WERI-Rb-1 (cell line): Measurements from ENCODE around the gene SERTM2.
"Not testable (repeated sequence)": the region's sequence is repeated elsewhere in the genome, so short reads cannot be mapped to it uniquely, and the experiment has no call there.

Source experiments
- DNase-seq: peaks from one replicate; pipeline ENCODE4 v3.0.0-alpha.2; 2020
- H3K27ac ChIP-seq: fragments of 250-450 bp; sonication (Bioruptor Pico); 2 replicates; pipeline ENCODE4 v1.5.1; 2020; ENCODE audit warnings: mild to moderate bottlenecking, moderate library complexity
- H3K27me3 ChIP-seq: fragments of 250-450 bp; sonication (Bioruptor Pico); 2 replicates; pipeline ENCODE4 v1.5.1; 2021; ENCODE audit warnings: mild to moderate bottlenecking, low read depth, moderate library complexity; ENCODE audit not compliant: insufficient read depth, severe bottlenecking
- H3K36me3 ChIP-seq: fragments of 250-450 bp; sonication (Bioruptor Pico); 2 replicates; pipeline ENCODE4 v1.5.1; 2020; ENCODE audit warnings: mild to moderate bottlenecking, moderate library complexity
- H3K4me3 ChIP-seq: 2 replicates; pipeline ENCODE4 v1.5.1; 2011; ENCODE audit warnings: low read depth, mild to moderate bottlenecking, control low read depth, low read length
- H3K9me3 ChIP-seq: fragments of 250-450 bp; sonication (Bioruptor Pico); 2 replicates; pipeline ENCODE4 v1.5.1; 2021; ENCODE audit warnings: mild to moderate bottlenecking, moderate library complexity; ENCODE audit not compliant: severe bottlenecking
- CTCF ChIP-seq: IDR thresholded peaks from 2 replicates; pipeline ENCODE4 v1.5.1; 2011; ENCODE audit warnings: low read depth, mild to moderate bottlenecking, control low read depth, inconsistent platforms, low read length

Gene SERTM2

GRCh38 chrX:111520506-111520905 lies 9.1 kb downstream of the SERTM2 start:
- Histone ChIP-seq H3K9me3 (no peaks in the 10 kb centered on the region), H3K36me3 (no peaks in the 10 kb centered on the region), H3K4me3 (no peak overlapping the region), H3K27ac (no peak overlapping the region), H3K27me3 (peaks cover 4% of the 10 kb centered on the region)
- TF ChIP-seq CTCF: no peak
- no peak for DNase-seq

GRCh38 chrX:111521169-111521568 lies 9.7 kb downstream of the SERTM2 start:
- no peak for TF ChIP-seq CTCF
- no peak overlapping the region for H3K4me3 ChIP-seq
- peaks cover under 1% of the 10 kb centered on the region for H3K27me3 ChIP-seq
- no peaks in the 10 kb centered on the region for H3K36me3 ChIP-seq
- DNase-seq: no peak
- no peaks in the 10 kb centered on the region for H3K9me3 ChIP-seq
- no peak overlapping the region for H3K27ac ChIP-seq

GRCh38 chrX:111543212-111543741 lies 31.8 kb downstream of the SERTM2 start:
- Histone ChIP-seq H3K27me3 (peaks cover 2% of the 10 kb centered on the region), H3K27ac (no peak overlapping the region), H3K36me3 (no peaks in the 10 kb centered on the region), H3K9me3 (no peaks in the 10 kb centered on the region), H3K4me3 (no peak overlapping the region)
- TF ChIP-seq CTCF: no peak
- no peak for DNase-seq

GRCh38 chrX:111549235-111549634 lies 37.8 kb downstream of the SERTM2 start:
- not testable (repeated sequence) for H3K4me3 ChIP-seq, H3K9me3 ChIP-seq, H3K36me3 ChIP-seq, H3K27me3 ChIP-seq, DNase-seq, H3K27ac ChIP-seq

GRCh38 chrX:111555406-111555958 lies 44.0 kb downstream of the SERTM2 start:
- Histone ChIP-seq H3K4me3 (no peak overlapping the region), H3K9me3 (no peaks in the 10 kb centered on the region), H3K27me3 (no peaks in the 10 kb centered on the region), H3K36me3 (no peaks in the 10 kb centered on the region), H3K27ac (no peak overlapping the region)
- no peak for DNase-seq
- no peak for TF ChIP-seq CTCF

- no peak for TF ChIP-seq CTCF
- no peaks in the 10 kb centered on the region for H3K27me3 ChIP-seq
Observed at GRCh38 chrX:111560801-111561200, 49.4 kb downstream of the SERTM2 start.

More at GRCh38 chrX:111560801-111561200, 49.4 kb downstream of the SERTM2 start:
- Histone ChIP-seq H3K36me3 (no peaks in the 10 kb centered on the region), H3K4me3 (no peak overlapping the region), H3K9me3 (no peaks in the 10 kb centered on the region), H3K27ac (no peak overlapping the region)
- no peak for DNase-seq
